OCI-LY7 (cell line): ENCODE data around the gene ELN. TPM values are rescaled to one million over a fixed set of nuclear protein-coding genes. Genes with fewer than 3 reads are reported as not detected.

Experiments used
- BruUV-seq: library from RNA; stranded (reverse); fragments of 400-500 nt; replicated peaks from 2 replicates; lab custom pipeline; 2021; lab: Mats Ljungman, UMichigan
- CTCF ChIA-PET: fragments of 300-600 bp; sonication (Branson Sonifier 250); formaldehyde crosslinking; loops from one replicate; lab custom pipeline; 2022; ENCODE audit warnings: antibody characterized with exemption; ENCODE audit not compliant: unreplicated experiment; lab: Charles Lee
- POLR2A ChIA-PET: fragments of 300-600 bp; sonication (Branson Sonifier 250); formaldehyde crosslinking; loops from one replicate; lab custom pipeline; 2022; ENCODE audit warnings: antibody characterized with exemption; lab: Charles Lee
- DNase-seq: peaks from one replicate; pipeline ENCODE4 v3.0.0-alpha.2; 2015; ENCODE audit warnings: low spot score
- H2AFZ ChIP-seq: fragments of 200-600 bp; sonication (generic), shearing (Covaris generic); 2 replicates; pipeline ENCODE4 v1.6.1; 2014; ENCODE audit warnings: mild to moderate bottlenecking, antibody characterized with exemption, low read length, moderate library complexity
- H3K27ac ChIP-seq: fragments of 200-600 bp; sonication (generic); 2 replicates; pipeline ENCODE4 v1.5.1; 2014; ENCODE audit warnings: mixed run types, low read depth, mild to moderate bottlenecking, moderate library complexity, low read length, inconsistent platforms; ENCODE audit not compliant: poor library complexity, severe bottlenecking
- H3K36me3 ChIP-seq: fragments of 200-600 bp; sonication (generic); 2 replicates; pipeline ENCODE4 v1.6.1; 2014; ENCODE audit warnings: mild to moderate bottlenecking, antibody characterized with exemption, low read length, moderate library complexity, mixed read lengths; ENCODE audit not compliant: insufficient read depth
- H3K4me1 ChIP-seq: fragments of 200-600 bp; sonication (generic); 2 replicates; pipeline ENCODE4 v1.5.1; 2014; ENCODE audit warnings: mild to moderate bottlenecking, low read length; ENCODE audit not compliant: insufficient read depth, poor library complexity, severe bottlenecking
- H3K4me2 ChIP-seq: fragments of 200-600 bp; sonication (generic); 2 replicates; pipeline ENCODE4 v1.6.1; 2014; ENCODE audit warnings: mild to moderate bottlenecking, low read length
- H3K4me3 ChIP-seq: fragments of 200-600 bp; sonication (generic); 2 replicates; pipeline ENCODE4 v1.5.1; 2014; ENCODE audit warnings: mild to moderate bottlenecking, low read depth, low read length; ENCODE audit not compliant: poor library complexity, severe bottlenecking
- H3K79me2 ChIP-seq: fragments of 200-600 bp; sonication (generic); 2 replicates; pipeline ENCODE4 v1.6.1; 2016; ENCODE audit warnings: low read depth, mild to moderate bottlenecking, low read length, moderate library complexity, mixed read lengths; ENCODE audit not compliant: insufficient read depth
- H3K9me2 ChIP-seq: fragments of 200-600 bp; sonication (generic); 2 replicates; pipeline ENCODE4 v1.6.1; 2016; ENCODE audit warnings: mild to moderate bottlenecking, low read length, mixed read lengths; ENCODE audit not compliant: insufficient read depth
- H3K9me3 ChIP-seq: fragments of 200-600 bp; sonication (generic); 2 replicates; pipeline ENCODE4 v1.6.1; 2014; ENCODE audit warnings: mild to moderate bottlenecking, mixed run types, low read length, mixed read lengths
- H4K20me1 ChIP-seq: fragments of 200-600 bp; sonication (generic); 2 replicates; pipeline ENCODE4 v1.6.1; 2014; ENCODE audit warnings: mild to moderate bottlenecking, antibody characterized with exemption, low read length, moderate library complexity, mixed read lengths; ENCODE audit not compliant: insufficient read depth
- EZH2phosphoT487 ChIP-seq: fragments of 200-600 bp; sonication (generic); IDR thresholded peaks from 2 replicates; pipeline ENCODE4 v1.6.1; 2018; ENCODE audit warnings: low read depth, borderline replicate concordance, mild to moderate bottlenecking, mixed run types, antibody characterized with exemption, low read length, moderate library complexity, mixed read lengths
- intact Hi-C: fragments of 100-400 bp; cut with micrococcal nuclease; formaldehyde crosslinking; loops from one replicate; pipeline ENCODE4 v1.10.0; 2022; ENCODE audit not compliant: unreplicated experiment
- total RNA-seq, 2 experiments: library from RNA; depleted of rRNA in 1 of 2; stranded (reverse); fragments of >200 nt in 1 of 2; shearing (Covaris generic) in 1 of 2; gene quantifications; 2 replicates each; pipeline ENCODE4 v1.2.3, GENCODE V29; 2014 to 2022
- TF ChIP-seq, protein P1 (sequence below): fragments of 200-600 bp; sonication (generic); conservative IDR thresholded peaks from 2 replicates; pipeline ENCODE4 v1.5.1; 2014; ENCODE audit warnings: mild to moderate bottlenecking, antibody characterized with exemption, low read length, moderate library complexity, mixed read lengths

The ELN gene
- total RNA-seq, 2 experiments from 2014 or later, result not detected

DNA sequence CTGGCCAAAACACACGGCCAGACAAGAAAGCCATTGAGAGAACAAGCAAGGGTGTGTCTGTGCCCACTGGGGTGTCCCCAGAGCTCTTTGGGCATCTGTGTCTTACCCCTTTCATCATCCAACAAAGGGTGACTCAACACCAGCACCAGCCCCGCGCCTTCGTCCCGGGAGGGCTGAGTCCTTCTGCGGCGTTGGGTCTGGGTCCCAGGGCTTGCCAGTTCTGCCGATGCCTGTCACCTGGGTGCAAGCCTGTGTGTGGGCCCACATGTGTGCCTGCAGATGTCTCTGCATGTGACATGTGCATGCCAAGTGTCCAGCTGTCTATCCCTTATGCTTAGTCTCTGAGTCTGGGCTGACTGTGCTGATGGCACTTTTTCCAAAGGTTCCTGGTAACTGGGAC is 24.4 kb upstream of the ELN start:
- Histone ChIP-seq H3K4me2 (no peak overlapping the region), H3K79me2 (no peaks in the 10 kb centered on the region), H3K9me2 (no peaks in the 10 kb centered on the region), H3K9me3 (no peaks in the 10 kb centered on the region), H3K27ac (no peak overlapping the region), H3K36me3 (no peaks in the 10 kb centered on the region), H2AFZ (no peak overlapping the region), H3K4me3 (no peak overlapping the region), H4K20me1 (no peaks in the 10 kb centered on the region), H3K4me1 (no peaks in the 10 kb centered on the region)
- no TSS peak for BruUV-seq
- ChIA-PET POLR2A (no interaction called here), CTCF (no interaction called here)
- intact Hi-C loops, result no loop called here
- no peak for DNase-seq
- TF ChIP-seq, protein P1, sequence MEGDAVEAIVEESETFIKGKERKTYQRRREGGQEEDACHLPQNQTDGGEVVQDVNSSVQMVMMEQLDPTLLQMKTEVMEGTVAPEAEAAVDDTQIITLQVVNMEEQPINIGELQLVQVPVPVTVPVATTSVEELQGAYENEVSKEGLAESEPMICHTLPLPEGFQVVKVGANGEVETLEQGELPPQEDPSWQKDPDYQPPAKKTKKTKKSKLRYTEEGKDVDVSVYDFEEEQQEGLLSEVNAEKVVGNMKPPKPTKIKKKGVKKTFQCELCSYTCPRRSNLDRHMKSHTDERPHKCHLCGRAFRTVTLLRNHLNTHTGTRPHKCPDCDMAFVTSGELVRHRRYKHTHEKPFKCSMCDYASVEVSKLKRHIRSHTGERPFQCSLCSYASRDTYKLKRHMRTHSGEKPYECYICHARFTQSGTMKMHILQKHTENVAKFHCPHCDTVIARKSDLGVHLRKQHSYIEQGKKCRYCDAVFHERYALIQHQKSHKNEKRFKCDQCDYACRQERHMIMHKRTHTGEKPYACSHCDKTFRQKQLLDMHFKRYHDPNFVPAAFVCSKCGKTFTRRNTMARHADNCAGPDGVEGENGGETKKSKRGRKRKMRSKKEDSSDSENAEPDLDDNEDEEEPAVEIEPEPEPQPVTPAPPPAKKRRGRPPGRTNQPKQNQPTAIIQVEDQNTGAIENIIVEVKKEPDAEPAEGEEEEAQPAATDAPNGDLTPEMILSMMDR, result no peak
- TF ChIP-seq EZH2phosphoT487, result no peak

DNA sequence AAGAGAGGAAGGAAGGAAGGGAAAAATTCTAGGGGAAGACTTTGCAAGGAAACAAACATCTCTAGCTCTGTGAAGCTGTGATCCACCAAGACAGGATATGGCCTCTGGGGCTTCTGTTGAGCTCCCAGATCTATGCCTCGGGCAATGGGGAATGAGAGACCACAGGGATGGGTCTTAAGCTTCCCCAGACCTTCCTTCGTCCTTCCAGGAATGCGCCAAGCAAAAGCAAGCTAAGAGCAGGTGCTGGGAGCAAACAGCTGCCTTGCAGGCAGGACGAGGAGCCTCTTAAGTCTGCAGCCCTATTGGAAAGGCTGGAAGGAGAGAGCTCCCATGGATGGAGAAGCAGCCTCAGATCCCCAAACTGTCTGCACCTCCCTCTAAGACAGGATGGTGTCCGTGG is 21.9 kb upstream of the ELN start:
- no peak overlapping the region for H3K4me3 ChIP-seq
- H2AFZ ChIP-seq, result no peak overlapping the region
- ChIA-PET POLR2A (no interaction called here), CTCF (interaction anchor here (0.6 to 0.7 kb wide), 2 partner anchors 21 to 65 kb away, joined by 3 read pairs; no protein-coding TSS in a partner anchor)
- H4K20me1 ChIP-seq, result no peaks in the 10 kb centered on the region
- no peaks in the 10 kb centered on the region for H3K4me1 ChIP-seq
- no peak overlapping the region for H3K27ac ChIP-seq
- no peaks in the 10 kb centered on the region for H3K9me3 ChIP-seq
- intact Hi-C loops, result no loop called here
- no peaks in the 10 kb centered on the region for H3K9me2 ChIP-seq
- no peak overlapping the region for H3K4me2 ChIP-seq
- DNase-seq, result no peak
- TF ChIP-seq, protein P1, result no peak
- TF ChIP-seq EZH2phosphoT487, result no peak
- no peaks in the 10 kb centered on the region for H3K36me3 ChIP-seq
- BruUV-seq, result no TSS peak
- no peaks in the 10 kb centered on the region for H3K79me2 ChIP-seq

DNA sequence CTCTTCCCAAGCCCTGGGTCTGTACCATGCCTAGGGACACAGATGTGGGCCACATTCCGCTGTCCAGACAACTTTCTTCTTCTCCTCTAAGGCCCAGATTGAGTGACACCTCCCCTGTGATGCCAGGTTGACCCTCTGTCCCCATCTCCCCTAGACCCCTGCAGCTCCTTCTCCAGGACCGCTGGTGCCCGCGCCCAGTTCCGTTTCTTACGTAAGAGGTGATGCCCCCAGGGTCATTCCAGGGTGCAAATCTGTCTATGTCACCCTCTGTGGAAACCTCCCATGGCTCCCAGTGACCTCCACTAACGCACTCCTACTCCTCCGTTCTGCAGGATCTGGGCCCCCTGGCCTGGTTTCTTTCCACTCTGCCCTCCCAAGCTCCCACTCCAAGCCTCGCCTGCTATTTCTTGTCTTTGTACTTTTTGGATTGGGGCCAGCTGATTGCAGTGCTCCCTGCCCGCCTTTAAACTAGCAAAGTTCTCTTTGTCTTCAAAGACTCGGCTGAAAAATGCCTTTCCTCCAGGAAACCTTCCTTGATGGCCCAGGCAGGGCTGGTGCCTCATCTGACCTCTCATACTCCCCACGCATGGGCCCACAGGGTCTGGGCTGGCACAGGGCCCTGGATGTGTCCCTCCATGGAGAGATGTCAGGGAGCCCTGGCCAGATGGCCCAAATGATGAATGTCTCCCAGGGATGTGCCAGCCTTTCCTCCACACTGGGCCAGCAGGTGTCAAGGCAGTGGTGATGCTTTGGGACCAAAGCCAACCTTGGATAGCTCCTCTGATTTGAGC is 21.3 kb upstream of the ELN start:
- CTCF ChIA-PET, result interaction anchor here (0.6 to 0.7 kb wide), 2 partner anchors 20 to 66 kb away, joined by 3 read pairs; no protein-coding TSS in a partner anchor

More for the DNA sequence above, 21.3 kb upstream of the ELN start:
- TF ChIP-seq, protein P1, result no peak
- no peak for TF ChIP-seq EZH2phosphoT487
- H3K36me3 ChIP-seq, result no peaks in the 10 kb centered on the region
- no peak overlapping the region for H3K4me2 ChIP-seq
- no peaks in the 10 kb centered on the region for H4K20me1 ChIP-seq
- no peak overlapping the region for H3K4me3 ChIP-seq
- no peak overlapping the region for H3K27ac ChIP-seq
- intact Hi-C loops, result no loop called here
- POLR2A ChIA-PET, result no interaction called here
- no peaks in the 10 kb centered on the region for H3K79me2 ChIP-seq
- BruUV-seq, result no TSS peak
- no peak overlapping the region for H2AFZ ChIP-seq
- no peaks in the 10 kb centered on the region for H3K9me2 ChIP-seq
- H3K4me1 ChIP-seq, result no peaks in the 10 kb centered on the region
- DNase-seq, result no peak
- no peaks in the 10 kb centered on the region for H3K9me3 ChIP-seq
